Rectal smooth muscle tissue (tissue), 1 donor: Measurements from ENCODE around the gene PAIP2B.

Experiments
- H3K27ac ChIP-seq: one replicate; pipeline ENCODE4 v1.7.0; 2013; ENCODE audit warnings: low read depth, low read length, inconsistent platforms
- H3K27me3 ChIP-seq: one replicate; pipeline ENCODE4 v1.7.0; 2013; ENCODE audit warnings: low read length; ENCODE audit not compliant: control insufficient read depth, insufficient read depth
- H3K36me3 ChIP-seq: one replicate; pipeline ENCODE4 v1.7.0; 2013; ENCODE audit warnings: low read length; ENCODE audit not compliant: control insufficient read depth, insufficient read depth
- H3K4me1 ChIP-seq: one replicate; pipeline ENCODE4 v1.7.0; 2013; ENCODE audit warnings: low read length; ENCODE audit not compliant: control insufficient read depth, insufficient read depth
- H3K4me3 ChIP-seq: one replicate; pipeline ENCODE4 v1.7.0; 2013; ENCODE audit warnings: low read length
- H3K9ac ChIP-seq: one replicate; pipeline ENCODE4 v1.7.0; 2013; ENCODE audit warnings: low read length

Gene PAIP2B

DNA sequence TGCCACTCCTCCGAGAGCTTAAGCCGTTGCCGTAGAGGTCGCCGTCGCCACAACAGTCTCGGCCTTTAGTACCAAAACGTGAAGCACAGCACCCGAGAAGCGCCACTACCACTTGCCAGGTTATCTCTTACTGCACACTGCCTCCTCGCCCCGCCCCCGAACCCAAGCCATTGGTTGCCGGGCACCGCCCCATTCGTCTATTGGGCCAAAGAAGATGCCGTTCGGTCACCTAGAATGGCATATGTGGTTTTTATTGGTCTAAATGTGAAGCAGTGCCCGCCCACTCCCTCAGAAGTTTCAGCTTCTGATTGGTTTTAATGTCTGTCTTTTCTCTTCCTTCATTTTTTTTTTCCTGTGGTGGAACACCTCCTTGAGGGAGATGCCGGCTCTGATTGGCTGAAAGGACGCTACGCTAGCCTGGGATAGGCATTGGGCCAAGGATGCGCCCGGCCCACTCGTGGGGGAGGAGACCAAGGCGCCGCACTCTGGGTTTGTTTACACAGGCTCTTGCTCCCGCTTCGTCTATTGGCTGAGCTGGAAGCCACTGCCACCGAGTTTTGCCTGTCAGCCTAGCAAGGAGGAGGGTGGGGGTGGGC lies at the start of gene PAIP2B:
Gene PAIP2B, minus strand, starts transcription at position 139 of the 596 bp plus-strand sequence. CDS start 24,514 bp downstream, outside the sequence.
- Histone ChIP-seq H3K36me3 (no peaks in the 10 kb centered on the region), H3K9ac (peak within 1 kb of the TSS; percentile 74), H3K4me3 (peak within 1 kb of the TSS; percentile 97), H3K4me1 (peaks cover 3% of the 10 kb centered on the region), H3K27me3 (no peaks in the 10 kb centered on the region), H3K27ac (peak within 1 kb of the TSS; percentile 72)

DNA sequence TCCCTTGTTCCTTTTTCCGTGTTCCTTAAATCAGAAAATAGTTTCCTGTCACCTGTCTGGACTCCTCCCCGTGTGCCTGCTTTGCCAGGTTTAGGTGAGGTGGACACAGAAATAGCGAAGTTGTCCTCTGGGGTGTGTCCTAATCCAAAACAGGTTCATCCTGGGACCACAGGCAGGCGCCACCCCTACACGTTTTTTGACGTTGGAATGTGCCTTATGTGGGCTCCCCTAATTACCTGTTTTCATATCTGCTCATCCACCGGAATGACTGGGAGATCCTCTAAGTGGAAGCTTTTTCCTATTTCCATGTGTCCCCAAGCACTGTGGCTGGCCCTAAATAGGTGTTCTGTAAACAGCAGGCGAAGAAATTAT lies 49.0 kb upstream of the PAIP2B start:
- Histone ChIP-seq H3K27ac (no peak overlapping the region), H3K9ac (no peak overlapping the region), H3K27me3 (peaks cover 6% of the 10 kb centered on the region), H3K4me1 (no peaks in the 10 kb centered on the region), H3K36me3 (no peaks in the 10 kb centered on the region), H3K4me3 (peak overlapping the region; percentile 57)

DNA sequence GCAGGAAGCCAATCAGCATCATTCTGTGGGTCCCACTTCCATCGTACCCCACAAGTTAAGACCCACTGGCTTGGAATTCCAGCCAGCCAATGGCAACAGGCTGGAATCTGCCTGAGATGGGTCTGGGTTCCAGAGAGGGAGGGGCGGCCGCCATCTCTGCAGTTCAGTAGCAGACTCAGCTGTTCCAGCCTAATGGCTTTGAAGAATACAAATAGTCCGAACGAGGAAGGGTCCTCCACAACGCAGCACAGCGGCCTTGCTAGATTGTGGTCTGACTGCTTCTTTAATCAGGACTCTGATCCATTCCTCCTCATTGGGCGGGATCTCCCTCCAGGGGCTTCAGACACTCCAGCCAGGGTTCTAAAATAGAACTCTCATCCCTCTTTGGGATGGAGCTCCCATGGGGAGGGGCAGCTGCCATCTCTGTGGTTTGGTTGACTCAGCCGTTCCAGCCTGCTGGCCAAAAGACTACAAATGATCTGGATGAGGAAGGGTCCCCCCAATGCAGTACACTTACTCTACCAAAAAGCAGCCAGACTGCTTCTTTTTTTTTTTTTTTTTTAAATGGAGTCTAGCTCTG lies 42.7 kb upstream of the PAIP2B start:
- Histone ChIP-seq H3K4me1 (no peaks in the 10 kb centered on the region), H3K27me3 (no peaks in the 10 kb centered on the region), H3K36me3 (no peaks in the 10 kb centered on the region), H3K4me3 (no peak overlapping the region), H3K27ac (no peak overlapping the region), H3K9ac (no peak overlapping the region)

- H3K27ac ChIP-seq, result no peak overlapping the region
- no peak overlapping the region for H3K4me3 ChIP-seq
- H3K27me3 ChIP-seq, result no peaks in the 10 kb centered on the region
- no peaks in the 10 kb centered on the region for H3K36me3 ChIP-seq
- H3K4me1 ChIP-seq, result no peaks in the 10 kb centered on the region
- no peak overlapping the region for H3K9ac ChIP-seq
Observed at GRCh38 chr2:71263386-71263785, 36.5 kb upstream of the PAIP2B start.

GRCh38 chr2:71261534-71261933 lies 34.6 kb upstream of the PAIP2B start:
- no peak overlapping the region for H3K9ac ChIP-seq

DNA sequence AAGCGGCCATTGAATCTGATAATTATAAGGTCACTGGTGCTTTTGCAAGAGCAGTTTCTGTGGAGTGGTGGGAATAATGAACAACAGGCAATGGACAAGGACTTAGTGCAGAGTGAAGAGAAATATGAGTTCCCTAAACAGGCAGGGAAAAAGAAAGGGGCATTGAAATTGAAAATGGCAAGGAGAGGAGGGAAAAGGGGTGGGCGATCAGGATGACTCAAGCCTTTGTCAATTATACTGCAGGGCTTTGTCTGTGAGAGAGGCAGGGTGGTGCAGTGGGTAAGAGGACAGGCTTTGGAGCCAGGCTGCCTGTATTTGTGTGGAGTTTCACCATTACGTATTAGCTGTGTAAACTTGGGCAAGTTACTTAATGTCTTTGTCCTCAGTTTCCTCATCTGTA lies 29.5 kb upstream of the PAIP2B start:
- Histone ChIP-seq H3K36me3 (no peaks in the 10 kb centered on the region), H3K9ac (no peak overlapping the region), H3K27me3 (no peaks in the 10 kb centered on the region), H3K4me1 (no peaks in the 10 kb centered on the region), H3K4me3 (no peak overlapping the region), H3K27ac (no peak overlapping the region)

More at GRCh38 chr2:71261534-71261933, 34.6 kb upstream of the PAIP2B start:
- H3K27me3 ChIP-seq, result no peaks in the 10 kb centered on the region
- H3K4me3 ChIP-seq, result no peak overlapping the region
- no peaks in the 10 kb centered on the region for H3K36me3 ChIP-seq
- H3K4me1 ChIP-seq, result no peaks in the 10 kb centered on the region
- no peak overlapping the region for H3K27ac ChIP-seq

DNA sequence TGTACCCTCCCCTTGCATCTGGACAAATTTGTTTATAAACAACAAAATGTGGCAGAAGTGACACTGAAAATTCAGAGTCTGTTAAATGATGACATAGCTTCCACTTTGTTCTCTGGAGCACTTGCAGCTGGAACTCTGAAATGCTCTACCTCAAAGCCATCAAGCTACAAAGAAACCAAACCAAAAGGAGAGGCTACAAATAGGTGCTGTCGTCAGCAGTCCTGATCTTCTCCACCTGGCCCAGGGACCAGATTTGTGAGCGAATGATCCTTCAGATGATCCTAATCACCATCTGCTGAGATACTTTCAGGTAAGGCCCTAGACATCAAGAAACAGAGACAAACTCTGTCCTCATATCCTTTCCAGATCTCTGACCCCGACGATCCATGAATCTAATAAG lies 27.9 kb upstream of the PAIP2B start:
- Histone ChIP-seq H3K27ac (no peak overlapping the region), H3K27me3 (no peaks in the 10 kb centered on the region), H3K4me3 (no peak overlapping the region), H3K4me1 (no peaks in the 10 kb centered on the region), H3K9ac (no peak overlapping the region), H3K36me3 (no peaks in the 10 kb centered on the region)

DNA sequence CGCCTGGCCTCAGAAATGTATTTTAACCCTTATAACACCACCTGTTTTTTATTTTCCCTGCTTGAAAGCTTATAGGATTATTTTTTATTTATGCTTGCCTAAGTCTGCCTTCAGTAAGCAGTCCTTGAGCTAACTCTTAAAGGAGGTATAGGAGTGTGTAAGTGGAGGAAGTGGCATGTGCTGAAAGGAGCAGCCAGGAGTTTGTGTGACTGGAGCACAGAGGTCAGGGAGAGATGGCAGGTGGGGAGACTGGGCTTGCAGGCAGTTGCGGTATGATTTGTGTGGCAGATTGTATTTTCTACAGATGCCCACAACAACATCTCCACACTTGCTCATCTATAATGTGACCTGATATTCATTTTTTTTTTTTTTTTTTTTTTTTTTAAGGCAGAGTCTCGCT lies 27.2 kb upstream of the PAIP2B start:
- H3K4me3 ChIP-seq, result no peak overlapping the region
- no peaks in the 10 kb centered on the region for H3K4me1 ChIP-seq
- H3K27ac ChIP-seq, result no peak overlapping the region
- H3K27me3 ChIP-seq, result no peaks in the 10 kb centered on the region
- no peak overlapping the region for H3K9ac ChIP-seq
- H3K36me3 ChIP-seq, result no peaks in the 10 kb centered on the region

GRCh38 chr2:71253476-71253875 lies 26.6 kb upstream of the PAIP2B start:
- H3K9ac ChIP-seq, result no peak overlapping the region
- H3K27me3 ChIP-seq, result no peaks in the 10 kb centered on the region
- H3K4me1 ChIP-seq, result no peaks in the 10 kb centered on the region
- H3K4me3 ChIP-seq, result no peak overlapping the region
- H3K27ac ChIP-seq, result no peak overlapping the region
- H3K36me3 ChIP-seq, result no peaks in the 10 kb centered on the region

- Histone ChIP-seq H3K36me3 (no peaks in the 10 kb centered on the region), H3K27me3 (no peaks in the 10 kb centered on the region), H3K4me3 (no peak overlapping the region), H3K4me1 (no peaks in the 10 kb centered on the region), H3K27ac (no peak overlapping the region), H3K9ac (no peak overlapping the region)
Observed at GRCh38 chr2:71252862-71253261, 26.0 kb upstream of the PAIP2B start.

GRCh38 chr2:71250935-71251334 lies 24.0 kb upstream of the PAIP2B start:
- Histone ChIP-seq H3K27me3 (no peaks in the 10 kb centered on the region), H3K9ac (no peak overlapping the region), H3K27ac (no peak overlapping the region), H3K36me3 (no peaks in the 10 kb centered on the region), H3K4me1 (no peaks in the 10 kb centered on the region), H3K4me3 (no peak overlapping the region)

- Histone ChIP-seq H3K9ac (no peak overlapping the region), H3K36me3 (no peaks in the 10 kb centered on the region), H3K4me3 (no peak overlapping the region), H3K27ac (no peak overlapping the region), H3K27me3 (no peaks in the 10 kb centered on the region), H3K4me1 (no peaks in the 10 kb centered on the region)
Observed at GRCh38 chr2:71244302-71244660, 17.4 kb upstream of the PAIP2B start.

DNA sequence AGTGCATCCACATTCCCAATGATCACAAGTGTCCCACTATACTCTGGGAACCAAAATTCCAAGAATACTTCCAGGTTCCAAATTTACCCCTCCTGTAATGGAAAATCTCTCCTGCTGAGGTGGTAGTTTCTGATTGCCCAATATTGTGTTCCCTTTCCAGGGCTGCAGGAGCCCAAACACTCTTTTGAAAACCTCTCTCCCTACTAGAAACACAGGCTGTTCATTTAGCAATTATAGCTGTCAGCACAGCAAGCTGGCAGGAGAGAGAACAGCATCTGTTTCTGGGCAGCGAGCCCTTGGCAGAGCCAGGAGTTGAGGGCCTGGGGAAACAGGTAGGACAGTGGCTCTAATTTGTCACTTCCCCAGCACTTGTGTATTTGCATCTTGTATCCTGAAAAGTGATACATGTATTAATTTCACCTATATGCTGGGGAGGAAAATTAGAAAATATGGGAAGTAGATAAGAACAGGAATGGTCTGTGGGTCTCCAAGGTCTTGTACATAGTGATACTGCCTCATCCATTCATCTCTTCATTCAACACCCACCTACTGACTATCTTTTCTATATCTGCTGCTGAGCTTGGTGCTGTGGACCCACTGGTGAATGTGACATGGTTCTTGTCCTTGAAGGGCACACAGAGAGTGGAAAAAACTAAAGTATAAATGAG lies 16.9 kb upstream of the PAIP2B start:
- Histone ChIP-seq H3K27me3 (no peaks in the 10 kb centered on the region), H3K4me1 (no peaks in the 10 kb centered on the region), H3K27ac (no peak overlapping the region), H3K36me3 (no peaks in the 10 kb centered on the region), H3K4me3 (no peak overlapping the region), H3K9ac (no peak overlapping the region)
